DMS153 (cell line): ENCODE measurements around the gene ABHD12.

Experiments
- DNase-seq: peaks from one replicate; lab custom pipeline; 2025; lab: John Stamatoyannopoulos, UW

ABHD12 gene

DNA sequence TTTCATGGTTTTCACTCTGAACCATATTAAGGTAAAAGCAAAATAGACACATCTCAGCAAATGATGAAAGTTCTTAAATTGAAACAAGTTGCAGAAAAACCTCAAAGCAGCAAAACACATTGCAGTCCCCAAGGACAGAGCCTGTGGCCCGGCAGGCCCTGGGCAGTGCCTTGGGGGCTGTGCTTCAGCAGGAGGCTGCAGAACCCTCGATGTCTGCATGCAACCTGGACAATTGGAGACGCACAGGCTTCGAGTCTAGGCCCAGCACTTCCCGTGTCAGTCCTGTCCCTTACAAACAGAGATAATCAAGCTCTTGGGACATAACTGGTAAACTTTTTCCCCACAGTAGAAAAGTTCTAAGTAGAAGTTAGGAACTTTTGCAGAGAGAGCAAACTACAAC, 133.5 kb downstream of the ABHD12 start:
- no peak for DNase-seq

DNA sequence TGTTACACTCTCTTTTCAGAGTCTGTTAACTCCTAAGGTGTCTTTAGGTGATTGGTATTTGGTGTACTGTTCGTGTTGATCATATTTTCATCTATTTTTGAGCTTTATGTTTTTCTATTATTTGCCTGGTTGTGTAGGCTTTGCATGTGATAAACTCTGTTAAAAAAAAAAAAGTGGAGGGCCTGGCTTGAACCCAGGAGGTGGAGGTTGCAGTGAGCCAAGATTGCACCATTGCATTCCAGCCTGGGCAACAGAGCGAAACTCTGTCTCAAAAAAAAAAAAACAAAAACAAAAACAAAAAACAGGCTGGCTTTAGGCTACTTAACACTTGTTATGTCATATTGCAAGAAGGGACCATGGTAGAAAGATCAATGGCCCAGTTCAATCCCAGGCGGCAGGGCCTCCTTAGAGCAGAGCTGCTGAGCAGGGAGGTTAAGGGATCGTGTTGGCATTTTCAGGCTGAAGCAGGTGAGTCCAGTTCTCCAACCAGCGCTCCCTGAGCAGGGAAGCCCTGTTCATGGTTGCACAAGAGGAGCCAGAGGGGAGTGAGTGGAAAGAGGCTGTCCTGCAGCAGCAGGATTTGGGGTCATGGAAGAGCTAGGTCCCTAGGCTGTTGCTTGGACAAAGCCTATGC, 134.3 kb downstream of the ABHD12 start:
- DNase-seq: no peak

- no peak for DNase-seq
Measured at GRCh38 chr20:25254986-25255680, 135.5 kb downstream of the ABHD12 start.

GRCh38 chr20:25254571-25254970, 136.1 kb downstream of the ABHD12 start:
- no peak for DNase-seq

GRCh38 chr20:25253606-25254275, 136.9 kb downstream of the ABHD12 start:
- no peak for DNase-seq

DNA sequence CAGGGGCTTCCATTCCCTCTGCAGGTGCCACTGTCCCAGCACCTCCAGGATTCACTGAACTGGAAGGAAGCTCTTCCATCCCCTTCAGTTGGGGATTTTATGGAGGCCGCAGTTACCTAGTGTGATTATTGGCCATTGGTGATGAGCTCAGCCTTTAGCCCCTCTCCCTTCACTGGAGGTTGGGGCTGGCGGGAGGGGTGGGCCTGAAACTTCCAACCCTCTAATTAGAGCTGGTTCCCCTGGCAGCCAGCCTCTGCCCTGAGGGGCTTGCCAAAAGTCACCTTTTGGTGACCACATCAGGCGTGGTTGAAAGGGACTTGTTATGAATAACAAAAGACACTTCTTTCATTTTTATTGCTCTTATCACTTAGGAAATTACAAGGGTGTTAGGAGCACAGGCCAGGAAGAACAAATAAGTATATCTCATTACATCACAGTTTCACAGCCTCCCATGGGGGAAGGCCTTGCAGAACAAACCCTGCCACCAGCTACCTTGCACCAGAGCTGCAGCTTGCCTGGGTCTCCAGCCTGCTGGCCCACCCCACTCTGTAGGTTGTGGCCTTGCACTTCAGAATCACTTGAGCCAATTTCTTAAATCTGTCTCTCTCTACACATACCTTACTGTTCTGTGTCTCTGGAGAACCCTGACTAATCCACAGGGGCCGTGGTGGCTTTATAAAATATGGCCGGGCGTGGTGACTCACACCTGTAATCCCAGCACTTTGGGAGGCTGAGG, 137.8 kb downstream of the ABHD12 start:
- no peak for DNase-seq

DNA sequence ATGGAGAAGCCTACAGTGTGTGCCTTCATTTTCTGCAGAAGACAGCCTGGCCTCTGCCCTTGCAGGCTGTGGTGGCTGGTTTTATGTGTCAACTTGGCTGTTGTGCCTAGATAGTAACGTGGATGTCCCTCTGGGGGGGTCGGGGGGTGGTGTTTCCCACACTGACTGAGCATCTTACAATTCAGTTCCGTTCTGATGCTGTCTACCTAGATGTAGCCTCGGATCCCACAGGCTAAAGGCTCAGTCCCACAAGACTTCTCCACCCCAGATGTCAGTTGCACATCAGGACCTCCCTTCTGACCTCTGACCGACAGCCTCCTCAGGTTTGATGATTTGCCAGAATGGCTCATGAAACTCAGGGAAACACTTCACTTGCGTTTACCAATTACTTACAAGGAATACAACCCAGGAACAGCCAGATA, 138.4 kb downstream of the ABHD12 start:
- DNase-seq: no peak

DNA sequence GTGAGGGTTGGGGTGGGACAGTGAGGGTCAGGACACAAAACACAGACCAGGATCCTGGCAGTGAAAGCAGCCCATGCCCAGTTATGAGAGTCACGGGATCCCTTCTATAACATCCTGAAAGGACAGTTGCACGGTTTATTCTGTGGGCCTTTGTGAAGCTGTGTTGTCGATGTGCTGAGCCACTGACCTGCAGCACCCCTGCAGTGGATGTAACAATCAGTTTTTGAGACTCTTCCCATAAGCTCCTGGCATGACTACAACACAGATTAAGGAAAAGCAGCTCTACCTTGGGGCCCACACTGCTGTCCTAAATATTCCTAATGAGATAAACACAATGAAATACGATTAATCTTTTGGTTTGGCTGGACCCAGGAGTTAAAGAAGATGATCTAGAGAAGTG, 139.1 kb downstream of the ABHD12 start:
- DNase-seq: no peak

GRCh38 chr20:25251019-25251418, 139.6 kb downstream of the ABHD12 start:
- no peak for DNase-seq

GRCh38 chr20:25250508-25250907, 140.1 kb downstream of the ABHD12 start:
- DNase-seq: no peak
